ENCODE results near the gene RAET1L. TPM values are rescaled to one million over a fixed set of nuclear protein-coding genes. Genes with fewer than 3 reads are reported as not detected.

Gene RAET1L
- total RNA-seq, 1 experiment from 2014 or later: not detected

DNA sequence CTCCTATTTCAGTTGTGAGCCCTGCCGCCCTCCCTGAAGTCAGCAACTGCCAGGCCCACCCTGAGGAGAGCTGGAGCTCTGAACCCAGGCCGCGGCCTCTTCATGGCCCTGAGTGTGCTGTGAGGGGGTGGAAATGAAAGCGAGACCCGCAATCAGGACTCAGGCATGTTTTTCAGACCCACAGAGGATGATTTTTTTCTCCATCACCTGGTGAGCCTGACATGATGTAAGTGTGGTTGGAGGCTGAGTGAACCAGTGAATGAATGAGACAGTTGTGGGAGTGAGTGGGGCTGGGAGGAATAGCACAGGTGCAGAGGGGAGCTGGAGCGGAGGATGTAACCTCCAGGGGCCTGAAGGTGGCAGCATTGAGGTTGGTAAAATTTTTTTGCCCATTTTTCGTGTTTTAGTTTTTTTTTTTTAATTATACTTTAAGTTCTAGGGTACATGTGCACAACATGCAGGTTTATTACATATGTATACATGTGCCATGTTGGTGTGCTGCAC, 18.3 kb downstream of the RAET1L start:
- H3K27ac ChIP-seq (ENCODE audit: low read length): no peak overlapping the region
- ChIA-PET POLR2A (interaction anchor here (0.7 kb wide), 1 partner anchor 165 kb away, joined by 4 read pairs; no protein-coding TSS in a partner anchor), CTCF (interaction anchor here (0.6 to 1.0 kb wide), 3 partner anchors 9 to 168 kb away, joined by 3 read pairs; no protein-coding TSS in a partner anchor)
- TF ChIP-seq SIN3A (IDR thresholded peaks at IDR 0.05; ENCODE audit: borderline replicate concordance, insufficient read depth, low read depth, low read length) (no peak), TCF7L2 (IDR thresholded peaks at IDR 0.05; ENCODE audit: low read depth, low read length) (no peak), POLR2AphosphoS5 (IDR thresholded peaks at IDR 0.05; ENCODE audit: low read depth, low read length) (no peak)
- TF ChIP-seq, protein P1, sequence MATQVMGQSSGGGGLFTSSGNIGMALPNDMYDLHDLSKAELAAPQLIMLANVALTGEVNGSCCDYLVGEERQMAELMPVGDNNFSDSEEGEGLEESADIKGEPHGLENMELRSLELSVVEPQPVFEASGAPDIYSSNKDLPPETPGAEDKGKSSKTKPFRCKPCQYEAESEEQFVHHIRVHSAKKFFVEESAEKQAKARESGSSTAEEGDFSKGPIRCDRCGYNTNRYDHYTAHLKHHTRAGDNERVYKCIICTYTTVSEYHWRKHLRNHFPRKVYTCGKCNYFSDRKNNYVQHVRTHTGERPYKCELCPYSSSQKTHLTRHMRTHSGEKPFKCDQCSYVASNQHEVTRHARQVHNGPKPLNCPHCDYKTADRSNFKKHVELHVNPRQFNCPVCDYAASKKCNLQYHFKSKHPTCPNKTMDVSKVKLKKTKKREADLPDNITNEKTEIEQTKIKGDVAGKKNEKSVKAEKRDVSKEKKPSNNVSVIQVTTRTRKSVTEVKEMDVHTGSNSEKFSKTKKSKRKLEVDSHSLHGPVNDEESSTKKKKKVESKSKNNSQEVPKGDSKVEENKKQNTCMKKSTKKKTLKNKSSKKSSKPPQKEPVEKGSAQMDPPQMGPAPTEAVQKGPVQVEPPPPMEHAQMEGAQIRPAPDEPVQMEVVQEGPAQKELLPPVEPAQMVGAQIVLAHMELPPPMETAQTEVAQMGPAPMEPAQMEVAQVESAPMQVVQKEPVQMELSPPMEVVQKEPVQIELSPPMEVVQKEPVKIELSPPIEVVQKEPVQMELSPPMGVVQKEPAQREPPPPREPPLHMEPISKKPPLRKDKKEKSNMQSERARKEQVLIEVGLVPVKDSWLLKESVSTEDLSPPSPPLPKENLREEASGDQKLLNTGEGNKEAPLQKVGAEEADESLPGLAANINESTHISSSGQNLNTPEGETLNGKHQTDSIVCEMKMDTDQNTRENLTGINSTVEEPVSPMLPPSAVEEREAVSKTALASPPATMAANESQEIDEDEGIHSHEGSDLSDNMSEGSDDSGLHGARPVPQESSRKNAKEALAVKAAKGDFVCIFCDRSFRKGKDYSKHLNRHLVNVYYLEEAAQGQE (IDR thresholded peaks at IDR 0.05; ENCODE audit: insufficient read depth in 1 of 2, low read depth in 2 of 2, low read length in 1 of 2): no peak
- TF ChIP-seq, protein P2, sequence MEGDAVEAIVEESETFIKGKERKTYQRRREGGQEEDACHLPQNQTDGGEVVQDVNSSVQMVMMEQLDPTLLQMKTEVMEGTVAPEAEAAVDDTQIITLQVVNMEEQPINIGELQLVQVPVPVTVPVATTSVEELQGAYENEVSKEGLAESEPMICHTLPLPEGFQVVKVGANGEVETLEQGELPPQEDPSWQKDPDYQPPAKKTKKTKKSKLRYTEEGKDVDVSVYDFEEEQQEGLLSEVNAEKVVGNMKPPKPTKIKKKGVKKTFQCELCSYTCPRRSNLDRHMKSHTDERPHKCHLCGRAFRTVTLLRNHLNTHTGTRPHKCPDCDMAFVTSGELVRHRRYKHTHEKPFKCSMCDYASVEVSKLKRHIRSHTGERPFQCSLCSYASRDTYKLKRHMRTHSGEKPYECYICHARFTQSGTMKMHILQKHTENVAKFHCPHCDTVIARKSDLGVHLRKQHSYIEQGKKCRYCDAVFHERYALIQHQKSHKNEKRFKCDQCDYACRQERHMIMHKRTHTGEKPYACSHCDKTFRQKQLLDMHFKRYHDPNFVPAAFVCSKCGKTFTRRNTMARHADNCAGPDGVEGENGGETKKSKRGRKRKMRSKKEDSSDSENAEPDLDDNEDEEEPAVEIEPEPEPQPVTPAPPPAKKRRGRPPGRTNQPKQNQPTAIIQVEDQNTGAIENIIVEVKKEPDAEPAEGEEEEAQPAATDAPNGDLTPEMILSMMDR (IDR thresholded peaks at IDR 0.05): peak; percentile 88
- no peak for DNase-seq (ENCODE audit: low read depth, low spot score)
- H3K27me3 ChIP-seq (ENCODE audit: control insufficient read depth, insufficient read depth, low read length): peaks cover 2% of the 10 kb centered on the region
- BruUV-seq (replicated peaks): no TSS peak
- peaks cover 8% of the 10 kb centered on the region for H3K4me1 ChIP-seq (ENCODE audit: control insufficient read depth, insufficient read depth, low read length)
- H3K9me3 ChIP-seq (ENCODE audit: control insufficient read depth, insufficient read depth, low read depth, low read length): no peaks in the 10 kb centered on the region
- no peak for ATAC-seq
- H3K36me3 ChIP-seq (ENCODE audit: control insufficient read depth, insufficient read depth, low read length): no peaks in the 10 kb centered on the region; the same call in 1 of the 2 replicates
- in situ Hi-C loops (cut with HindIII; ENCODE audit: low pct_unique_long_range_greater_than_20kb, low sequenced_read_pairs) (no loop called here), intact Hi-C loops (cut with micrococcal nuclease; ENCODE audit: unreplicated experiment) (no loop called here)
- H3K4me3 ChIP-seq (ENCODE audit: low read depth in 2 of 2, low read length in 2 of 2): no peak overlapping the region

DNA sequence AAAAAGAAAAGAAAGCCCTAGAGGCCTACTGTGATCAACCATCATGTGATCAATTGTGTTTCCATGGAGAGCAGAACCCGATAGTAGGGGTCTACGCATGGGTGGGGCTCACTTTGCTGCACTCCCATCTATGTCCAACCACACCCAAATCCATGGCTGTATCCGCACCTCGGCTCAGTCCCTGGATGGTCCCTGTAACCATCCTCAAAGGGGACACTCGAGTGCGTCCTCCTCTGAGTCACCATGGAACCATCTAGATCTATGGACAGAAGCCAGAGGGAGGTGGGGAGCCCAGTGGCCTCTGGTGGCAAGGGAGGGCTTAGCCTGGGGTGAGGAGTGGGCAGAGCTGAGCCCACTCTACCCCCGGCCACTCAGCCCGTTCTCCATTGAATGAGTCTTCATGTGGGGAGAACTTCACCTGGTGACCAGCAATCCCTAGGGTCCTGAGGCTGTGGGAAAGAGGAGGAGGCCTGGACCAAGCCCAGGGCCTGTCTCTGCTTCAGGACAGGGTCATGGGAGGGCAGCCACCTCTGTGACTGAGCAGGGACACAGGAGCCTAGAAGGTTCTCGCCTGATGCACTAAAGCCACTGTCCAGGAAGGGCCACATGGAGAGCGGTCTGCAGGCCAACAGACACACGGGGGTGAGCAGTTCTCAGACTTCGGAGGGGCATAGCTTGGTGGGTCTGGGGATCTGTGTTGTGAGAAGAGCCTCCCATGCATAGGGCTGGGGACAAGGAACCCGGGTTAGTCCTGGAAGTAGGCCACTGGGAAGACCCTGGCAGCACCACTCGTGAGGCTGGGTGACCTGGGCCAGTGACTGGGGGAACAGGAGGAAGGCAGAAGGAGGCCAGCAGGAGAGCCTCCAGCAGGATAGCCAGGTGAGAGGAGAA, 19.3 kb downstream of the RAET1L start:
- Histone ChIP-seq H3K4me3 (ENCODE audit: low read depth in 2 of 2, low read length in 2 of 2) (peak overlapping the region; percentile 67 to 72), H3K9me3 (ENCODE audit: control insufficient read depth, insufficient read depth, low read depth, low read length) (no peaks in the 10 kb centered on the region), H3K36me3 (ENCODE audit: control insufficient read depth, insufficient read depth, low read length) (no peaks in the 10 kb centered on the region; the same call in 1 of the 2 replicates), H3K27me3 (ENCODE audit: control insufficient read depth, insufficient read depth, low read length) (peaks cover 2% of the 10 kb centered on the region), H3K4me1 (ENCODE audit: control insufficient read depth, insufficient read depth, low read length) (peaks cover 8% of the 10 kb centered on the region), H3K27ac (ENCODE audit: low read length) (0 out of 2 replicates have a peak overlapping the region, but pooled peaks have one; percentile 1)
- no TSS peak for BruUV-seq (replicated peaks)
- ATAC-seq (no peak), DNase-seq (ENCODE audit: low read depth, low spot score) (no peak)
- CTCF ChIA-PET: interaction anchor here (0.6 kb wide), 1 partner anchor 137 kb away, joined by 3 read pairs; no protein-coding TSS in a partner anchor
- TF ChIP-seq, protein P1 (IDR thresholded peaks at IDR 0.05; ENCODE audit: insufficient read depth in 1 of 2, low read depth in 2 of 2, low read length in 1 of 2): no peak
- TF ChIP-seq TCF7L2 (IDR thresholded peaks at IDR 0.05; ENCODE audit: low read depth, low read length) (no peak), SIN3A (IDR thresholded peaks at IDR 0.05; ENCODE audit: borderline replicate concordance, insufficient read depth, low read depth, low read length) (no peak), POLR2AphosphoS5 (IDR thresholded peaks at IDR 0.05; ENCODE audit: low read depth, low read length) (no peak)
- TF ChIP-seq, protein P2 (IDR thresholded peaks at IDR 0.05): no peak
- in situ Hi-C loops (cut with HindIII; ENCODE audit: low pct_unique_long_range_greater_than_20kb, low sequenced_read_pairs): no loop called here
- POLR2A ChIA-PET: no interaction called here
- intact Hi-C loops (cut with micrococcal nuclease; ENCODE audit: unreplicated experiment): no loop called here

All from Panc1 (cell line).